ENCODE data around the gene SYCE1L. TPM values are rescaled to one million over a fixed set of nuclear protein-coding genes. Genes with fewer than 3 reads are reported as not detected.

The SYCE1L gene
- total RNA-seq, 1 experiment from 2014 or later: 1.7 TPM

DNA sequence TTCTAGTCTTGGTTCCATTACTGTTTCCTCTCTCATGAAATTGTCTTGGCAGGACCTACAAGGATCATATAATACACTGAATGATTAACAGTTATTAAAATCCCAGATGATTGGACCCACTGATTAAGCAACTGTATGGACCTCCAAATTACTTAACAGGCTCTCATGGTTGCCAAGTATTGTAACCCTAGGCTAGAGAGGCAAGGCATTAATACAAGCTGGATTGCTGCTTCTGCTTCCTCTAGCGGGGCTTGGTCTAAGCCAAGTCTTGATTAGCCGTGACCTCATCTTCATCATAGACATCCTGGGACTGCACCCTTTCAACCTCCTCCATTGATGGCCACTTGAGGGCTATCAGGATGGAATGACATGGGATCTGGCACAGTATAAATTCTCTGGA is 46.9 kb downstream of the SYCE1L start:
- intact Hi-C loops (cut with micrococcal nuclease): no loop called here
- Histone ChIP-seq H3K27ac (ENCODE audit: low read length) (no peak overlapping the region), H3K79me2 (ENCODE audit: low read length) (no peaks in the 10 kb centered on the region), H3K4me3 (ENCODE audit: low read length) (no peak overlapping the region), H2AFZ (ENCODE audit: low read length) (no peak overlapping the region), H3K4me2 (ENCODE audit: low read length) (no peak overlapping the region), H3K27me3 (ENCODE audit: low read length) (no peaks in the 10 kb centered on the region), H3K36me3 (ENCODE audit: low read depth, low read length) (no peaks in the 10 kb centered on the region), H3K9me2 (replicated peaks; ENCODE audit: low read length) (no peaks in the 10 kb centered on the region), H3K9me3 (ENCODE audit: low read length) (no peaks in the 10 kb centered on the region), H3F3A (ENCODE audit: low read length, unreplicated experiment) (no peaks in the 10 kb centered on the region), H3K4me1 (ENCODE audit: insufficient read depth, low read length) (no peaks in the 10 kb centered on the region), H3K9ac (ENCODE audit: low read length) (no peak overlapping the region), H4K20me1 (ENCODE audit: low read length) (no peaks in the 10 kb centered on the region)
- no peak for TF ChIP-seq EZH2phosphoT487 (IDR thresholded peaks at IDR 0.05; ENCODE audit: borderline replicate concordance, low read length)
- TF ChIP-seq EZH2 (IDR thresholded peaks at IDR 0.05; ENCODE audit: low read length, unreplicated experiment): no peak
- TF ChIP-seq, protein P1, sequence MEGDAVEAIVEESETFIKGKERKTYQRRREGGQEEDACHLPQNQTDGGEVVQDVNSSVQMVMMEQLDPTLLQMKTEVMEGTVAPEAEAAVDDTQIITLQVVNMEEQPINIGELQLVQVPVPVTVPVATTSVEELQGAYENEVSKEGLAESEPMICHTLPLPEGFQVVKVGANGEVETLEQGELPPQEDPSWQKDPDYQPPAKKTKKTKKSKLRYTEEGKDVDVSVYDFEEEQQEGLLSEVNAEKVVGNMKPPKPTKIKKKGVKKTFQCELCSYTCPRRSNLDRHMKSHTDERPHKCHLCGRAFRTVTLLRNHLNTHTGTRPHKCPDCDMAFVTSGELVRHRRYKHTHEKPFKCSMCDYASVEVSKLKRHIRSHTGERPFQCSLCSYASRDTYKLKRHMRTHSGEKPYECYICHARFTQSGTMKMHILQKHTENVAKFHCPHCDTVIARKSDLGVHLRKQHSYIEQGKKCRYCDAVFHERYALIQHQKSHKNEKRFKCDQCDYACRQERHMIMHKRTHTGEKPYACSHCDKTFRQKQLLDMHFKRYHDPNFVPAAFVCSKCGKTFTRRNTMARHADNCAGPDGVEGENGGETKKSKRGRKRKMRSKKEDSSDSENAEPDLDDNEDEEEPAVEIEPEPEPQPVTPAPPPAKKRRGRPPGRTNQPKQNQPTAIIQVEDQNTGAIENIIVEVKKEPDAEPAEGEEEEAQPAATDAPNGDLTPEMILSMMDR (conservative IDR thresholded peaks at IDR 0.05; ENCODE audit: low read depth, low read length): no peak
- ChIA-PET POLR2A (ENCODE audit: unreplicated experiment) (no interaction called here), CTCF (no interaction called here)
- BruUV-seq (replicated peaks): no TSS peak
- DNase-seq (no peak), ATAC-seq (no peak)

DNA sequence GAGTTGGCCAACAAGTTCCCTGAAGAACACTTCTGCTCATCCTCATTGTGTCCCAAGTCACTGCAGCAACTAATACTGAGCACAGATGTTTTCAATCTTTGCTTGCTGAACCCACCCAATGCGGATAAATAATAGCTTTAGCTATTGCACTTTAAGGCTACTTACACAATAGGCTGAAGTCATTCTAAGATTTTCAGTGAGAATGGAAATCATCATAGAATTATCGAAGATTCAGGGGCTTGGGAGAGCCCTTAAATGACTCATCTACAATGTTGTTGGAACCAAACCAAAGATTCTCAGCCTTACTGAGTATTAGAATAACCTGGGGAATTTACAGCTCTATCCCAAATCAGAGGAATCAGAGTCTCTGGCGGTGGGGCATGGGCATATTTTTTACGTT is 51.2 kb downstream of the SYCE1L start:
- no peaks in the 10 kb centered on the region for H3K4me1 ChIP-seq (ENCODE audit: insufficient read depth, low read length)
- H3K27me3 ChIP-seq (ENCODE audit: low read length): no peaks in the 10 kb centered on the region
- H2AFZ ChIP-seq (ENCODE audit: low read length): no peak overlapping the region
- ChIA-PET CTCF (interaction anchor here (0.6 kb wide), 1 partner anchor 13 kb away, joined by 3 read pairs; no protein-coding TSS in a partner anchor), POLR2A (ENCODE audit: unreplicated experiment) (no interaction called here)
- no TSS peak for BruUV-seq (replicated peaks)
- H3K36me3 ChIP-seq (ENCODE audit: low read depth, low read length): no peaks in the 10 kb centered on the region
- no peaks in the 10 kb centered on the region for H3K79me2 ChIP-seq (ENCODE audit: low read length)
- H3K9me2 ChIP-seq (replicated peaks; ENCODE audit: low read length): no peaks in the 10 kb centered on the region
- H3K9me3 ChIP-seq (ENCODE audit: low read length): no peaks in the 10 kb centered on the region
- no peak overlapping the region for H3K9ac ChIP-seq (ENCODE audit: low read length)
- H3K27ac ChIP-seq (ENCODE audit: low read length): no peak overlapping the region
- TF ChIP-seq EZH2 (IDR thresholded peaks at IDR 0.05; ENCODE audit: low read length, unreplicated experiment): no peak
- TF ChIP-seq EZH2phosphoT487 (IDR thresholded peaks at IDR 0.05; ENCODE audit: borderline replicate concordance, low read length): no peak
- TF ChIP-seq, protein P1 (conservative IDR thresholded peaks at IDR 0.05; ENCODE audit: low read depth, low read length): no peak
- DNase-seq (no peak), ATAC-seq (no peak)
- no peak overlapping the region for H3K4me3 ChIP-seq (ENCODE audit: low read length)
- no peaks in the 10 kb centered on the region for H4K20me1 ChIP-seq (ENCODE audit: low read length)
- intact Hi-C loops (cut with micrococcal nuclease): no loop called here
- H3F3A ChIP-seq (ENCODE audit: low read length, unreplicated experiment): no peaks in the 10 kb centered on the region
- H3K4me2 ChIP-seq (ENCODE audit: low read length): no peak overlapping the region

Other genes starting within 250 kb of the SYCE1L start
- gene MON1B, start 8.2 kb upstream of the SYCE1L start, total RNA-seq (2014; rRNA removed): 12.7 and 15.0 TPM in 2 replicates
- not detected in 2 replicates for gene ADAMTS18, start 235.6 kb downstream of the SYCE1L start, total RNA-seq (2014; rRNA removed)